A549 (cell line): ENCODE measurements around the gene NTRK3. TPM values are rescaled to one million over a fixed set of nuclear protein-coding genes. Genes with fewer than 3 reads are reported as not detected.
A peak's percentile ranks its signal among the peaks of the same experiment; 100 is the strongest.

Experiments used
- ATAC-seq, 2 experiments: fragments of 200-7000 bp in 1 of 2; fragments of >200 bp in 1 of 2; cut with Nextera tagmentation in 1 of 2; cut with Tn5 transposase in 1 of 2; 3 replicates each; pipeline versions ENCODE4 v1.8.0 to v1.9.1; 2018 to 2020; ENCODE audit warnings: mild to moderate bottlenecking in 1 of 2, moderate library complexity in 1 of 2
- CTCF ChIA-PET: fragments of 300-600 bp; sonication (Branson Sonifier 250); formaldehyde crosslinking; extraction: SDS; loops from one replicate; lab custom pipeline; 2021; ENCODE audit warnings: antibody characterized with exemption, inconsistent platforms; lab: Yijun Ruan, JAX
- POLR2A ChIA-PET: fragments of 350-600 bp; formaldehyde crosslinking; extraction: SDS; loops from one replicate; lab custom pipeline; 2021; ENCODE audit warnings: antibody characterized with exemption, inconsistent platforms; lab: Yijun Ruan, JAX
- DNase-seq, 2 experiments: peaks; one replicate each; pipeline versions ENCODE4 v3.0.0 to v3.0.0-alpha.2; 2011 to 2016; ENCODE audit warnings: low read depth in 1 of 2, low spot score in 1 of 2
- FAIRE-seq: peaks from 2 replicates; lab custom pipeline; 2011; peaks lifted over from hg19 to GRCh38; lab: Jason Lieb, UNC
- H3K27ac ChIP-seq, 2 experiments: fragments of >200 bp; sonication (Bioruptor Twin); formaldehyde crosslinking; 3 replicates each; pipeline ENCODE4 v1.5.1; 2016 to 2017
- H3K4me1 ChIP-seq: fragments of >200 bp; sonication (Bioruptor Twin); formaldehyde crosslinking; 3 replicates; pipeline ENCODE4 v1.6.1; 2016
- H3K4me2 ChIP-seq: fragments of >200 bp; sonication (Bioruptor Twin); formaldehyde crosslinking; 3 replicates; pipeline ENCODE4 v1.6.1; 2016
- H3K4me3 ChIP-seq: fragments of >200 bp; sonication (Bioruptor Twin); formaldehyde crosslinking; 3 replicates; pipeline ENCODE4 v1.5.1; 2016
- H3K9me3 ChIP-seq: fragments of >200 bp; sonication (Bioruptor Twin); formaldehyde crosslinking; 3 replicates; pipeline ENCODE4 v1.6.1; 2016
- ATOH8 ChIP-seq: fragments of 250-450 bp; sonication (Bioruptor Pico); IDR thresholded peaks from 2 replicates; pipeline ENCODE4 v1.5.0; 2020; ENCODE audit warnings: low read depth, mild to moderate bottlenecking, moderate library complexity
- CBX2 ChIP-seq: fragments of 200-600 bp; sonication (generic); IDR thresholded peaks from 2 replicates; pipeline ENCODE4 v1.6.1; 2016; ENCODE audit warnings: low read depth, mild to moderate bottlenecking, borderline replicate concordance
- CEBPB ChIP-seq, 2 experiments: fragments of >200 bp in 1 of 2; sonication (Bioruptor Twin) in 1 of 2; formaldehyde crosslinking in 1 of 2; IDR thresholded peaks; 2 replicates each; pipeline ENCODE4 v1.6.1; 2012 to 2016
- EHMT2 ChIP-seq: fragments of 200-600 bp; sonication (generic); IDR thresholded peaks from 2 replicates; pipeline ENCODE4 v1.6.1; 2016; ENCODE audit warnings: antibody characterized with exemption, low read depth, mild to moderate bottlenecking, moderate library complexity
- EP300 ChIP-seq, 2 experiments: fragments of >200 bp; sonication (Bioruptor Twin); formaldehyde crosslinking; IDR thresholded peaks; 2 replicates in 1 of 2; 3 replicates in 1 of 2; pipeline ENCODE4 v1.6.1; 2016 to 2017
- FOSL2 ChIP-seq, 2 experiments: fragments of 450-650 bp in 1 of 2; fragments of >200 bp in 1 of 2; sonication (Bioruptor Twin) in 1 of 2; formaldehyde crosslinking; IDR thresholded peaks; 2 replicates each; pipeline versions ENCODE4 v1.5.0 to v1.6.1; 2016 to 2020; ENCODE audit warnings: mild to moderate bottlenecking in 1 of 2, moderate library complexity in 1 of 2
- GATA3 ChIP-seq: IDR thresholded peaks from 2 replicates; pipeline ENCODE4 v1.6.1; 2012; ENCODE audit warnings: borderline replicate concordance
- HDAC2 ChIP-seq: fragments of 200-600 bp; sonication (generic); IDR thresholded peaks from 2 replicates; pipeline ENCODE4 v1.6.1; 2016
- HEYL ChIP-seq: fragments of 250-450 bp; sonication (Bioruptor Pico); IDR thresholded peaks from 2 replicates; pipeline ENCODE4 v1.8.0; 2021; ENCODE audit warnings: mild to moderate bottlenecking, moderate library complexity
- HMGXB4 ChIP-seq: fragments of 250-450 bp; sonication (Bioruptor Pico); IDR thresholded peaks from 2 replicates; pipeline ENCODE4 v1.5.0; 2021; ENCODE audit warnings: mild to moderate bottlenecking, moderate library complexity, borderline replicate concordance
- JUN ChIP-seq, 2 experiments: fragments of >200 bp; sonication (Bioruptor Twin); formaldehyde crosslinking; IDR thresholded peaks; 2 replicates in 1 of 2; 3 replicates in 1 of 2; pipeline ENCODE4 v1.6.1; 2016 to 2017
- JUNB ChIP-seq: fragments of >200 bp; sonication (Bioruptor Twin); formaldehyde crosslinking; IDR thresholded peaks from 2 replicates; pipeline ENCODE4 v1.6.1; 2016
- KDM5A ChIP-seq: fragments of 200-600 bp; sonication (generic); IDR thresholded peaks from 2 replicates; pipeline ENCODE4 v1.6.1; 2016; ENCODE audit warnings: antibody characterized with exemption, mild to moderate bottlenecking
- MAX ChIP-seq: IDR thresholded peaks from 2 replicates; pipeline ENCODE4 v1.6.1; 2012
- POLR2AphosphoS2 ChIP-seq: conservative IDR thresholded peaks from 2 replicates; pipeline ENCODE4 v1.6.1; 2012; ENCODE audit warnings: low read length, improper control_type of control experiment, inconsistent platforms
- RARB ChIP-seq: fragments of 250-450 bp; sonication (Bioruptor Pico); IDR thresholded peaks from 2 replicates; pipeline ENCODE4 v1.8.0; 2021; ENCODE audit warnings: mild to moderate bottlenecking, moderate library complexity
- TFCP2L1 ChIP-seq: fragments of 250-450 bp; sonication (Bioruptor Pico); IDR thresholded peaks from 2 replicates; pipeline ENCODE4 v1.5.0; 2021; ENCODE audit warnings: mild to moderate bottlenecking
- ZC3H11A ChIP-seq: fragments of 450-650 bp; IDR thresholded peaks from 2 replicates; pipeline ENCODE4 v1.6.1; 2014; ENCODE audit warnings: antibody characterized with exemption, mild to moderate bottlenecking
- ZFP36 ChIP-seq: fragments of 450-650 bp; IDR thresholded peaks from 2 replicates; pipeline ENCODE4 v1.6.1; 2014; ENCODE audit warnings: borderline replicate concordance; ENCODE audit not compliant: partially characterized antibody
- ZSCAN20 ChIP-seq: fragments of 250-450 bp; sonication (Bioruptor Pico); IDR thresholded peaks from 2 replicates; pipeline ENCODE4 v1.8.0; 2022; ENCODE audit warnings: mild to moderate bottlenecking, moderate library complexity
- WGBS: methylation state at CpG from one replicate; pipeline ENCODE4 v1.1.6; 2017; ENCODE audit errors: missing lambda C conversion rate; 5-methylcytosine and 5-hydroxymethylcytosine counted together
- polyA plus RNA-seq, 4 experiments: library from polyadenylated mRNA; depleted of rRNA in 3 of 4; stranded (reverse); fragments of >200 nt; fragmentation: RNase III in 1 of 4; extraction: RNeasy Plus Mini Kit Qiagen cat#74134 plus additional on column Dnase treatment in 1 of 4; gene quantifications; 2 replicates in 3 of 4; 3 replicates in 1 of 4; pipeline ENCODE4 v1.2.3, GENCODE V29; 2011 to 2017
- TF ChIP-seq, protein P1 (sequence below): fragments of >200 bp; sonication (Bioruptor Twin); formaldehyde crosslinking; IDR thresholded peaks from 3 replicates; pipeline ENCODE4 v1.6.1; 2016

NTRK3 gene
- polyA plus RNA-seq, 2 of the 4 experiments (the other 2 are of a cell fraction): 55.0 to 55.2 TPM

DNA sequence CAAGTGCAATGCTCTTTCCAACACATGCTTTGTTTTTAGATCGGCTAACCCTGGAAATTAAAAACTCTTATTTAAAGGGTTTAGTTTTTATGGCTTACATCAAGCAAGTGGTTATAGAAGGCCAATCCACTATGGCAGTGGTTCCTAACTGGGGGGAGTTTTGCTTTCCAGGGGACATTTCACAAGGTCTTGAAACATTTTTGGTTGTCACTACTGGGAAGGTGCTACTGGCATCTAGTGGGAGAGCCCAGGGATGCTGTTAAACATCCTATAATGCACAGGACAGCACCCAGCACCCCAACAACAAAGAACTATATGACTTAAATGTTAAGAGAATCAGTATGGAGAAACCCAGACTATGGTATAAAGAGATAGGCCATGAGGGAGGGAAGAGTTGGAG lies 439.0 kb downstream of the NTRK3 start:
- POLR2A ChIA-PET: no interaction called here
- Histone ChIP-seq H3K4me3 (no peak overlapping the region), H3K4me1 (peaks cover 15% of the 10 kb centered on the region), H3K4me2 (no peak overlapping the region; the same call in 2 of the 3 replicates), H3K9me3 (no peaks in the 10 kb centered on the region), H3K27ac (peak overlapping the region; percentile 7 to 79; a peak in 4 of 6 replicates)
- no peak for TF ChIP-seq RARB
- TF ChIP-seq CBX2: no peak
- TF ChIP-seq EHMT2: no peak
- TF ChIP-seq ZSCAN20 (CRISPR knock-in tag): no peak
- TF ChIP-seq HEYL: no peak
- TF ChIP-seq ZC3H11A: no peak
- TF ChIP-seq POLR2AphosphoS2: no peak
- TF ChIP-seq ZFP36: no peak
- DNase-seq: no peak
- ATAC-seq: peak in 1 of 2 experiments; percentile 19; a peak in 1 of 6 replicates
- 54% methylated on average over 1 of the region's 1 CpG for WGBS
- no peak for FAIRE-seq
- CTCF ChIA-PET: interaction anchor here (1.1 kb wide), 1 partner anchor 12 kb away, joined by 3 read pairs; no protein-coding TSS in a partner anchor

DNA sequence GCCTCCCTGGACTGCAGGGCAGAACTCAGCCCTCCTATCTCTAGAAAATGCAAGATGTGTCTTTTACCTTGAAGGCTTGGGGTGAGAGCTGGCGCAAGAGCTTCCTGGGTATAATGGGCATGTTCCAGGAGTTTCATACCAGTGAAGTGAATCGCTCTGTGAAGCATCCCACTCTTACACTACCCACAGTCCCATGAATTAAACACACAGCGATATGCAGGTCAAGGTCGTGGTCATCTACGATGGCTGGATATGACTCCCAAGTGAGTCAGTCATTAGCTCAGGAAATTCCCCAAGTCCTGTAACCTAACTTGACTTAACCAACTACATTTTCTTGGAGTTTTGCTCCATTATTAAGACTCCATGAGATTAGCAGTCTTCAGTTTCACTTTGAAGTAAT lies 439.7 kb downstream of the NTRK3 start:
- DNase-seq: peak; percentile 55 to 75
- peak overlapping the region; percentile 47 to 79; a peak in 4 of 6 replicates for H3K27ac ChIP-seq
- 12% methylated on average over 5 of the region's 5 CpGs for WGBS
- peak overlapping the region; percentile 53 for H3K4me2 ChIP-seq
- peaks cover 15% of the 10 kb centered on the region for H3K4me1 ChIP-seq
- ATAC-seq: peak; percentile 89 to 95
- ChIA-PET CTCF (interaction anchor here (1.1 kb wide), 1 partner anchor 13 kb away, joined by 3 read pairs; no protein-coding TSS in a partner anchor), POLR2A (no interaction called here)
- no peaks in the 10 kb centered on the region for H3K9me3 ChIP-seq
- no peak overlapping the region for H3K4me3 ChIP-seq
- FAIRE-seq: peak; percentile 59
- TF ChIP-seq, protein P1, sequence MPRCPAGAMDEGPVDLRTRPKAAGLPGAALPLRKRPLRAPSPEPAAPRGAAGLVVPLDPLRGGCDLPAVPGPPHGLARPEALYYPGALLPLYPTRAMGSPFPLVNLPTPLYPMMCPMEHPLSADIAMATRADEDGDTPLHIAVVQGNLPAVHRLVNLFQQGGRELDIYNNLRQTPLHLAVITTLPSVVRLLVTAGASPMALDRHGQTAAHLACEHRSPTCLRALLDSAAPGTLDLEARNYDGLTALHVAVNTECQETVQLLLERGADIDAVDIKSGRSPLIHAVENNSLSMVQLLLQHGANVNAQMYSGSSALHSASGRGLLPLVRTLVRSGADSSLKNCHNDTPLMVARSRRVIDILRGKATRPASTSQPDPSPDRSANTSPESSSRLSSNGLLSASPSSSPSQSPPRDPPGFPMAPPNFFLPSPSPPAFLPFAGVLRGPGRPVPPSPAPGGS: no peak
- TF ChIP-seq GATA3 (peak; percentile 74; the same call in 1 of the 2 replicates), FOSL2 (IDR thresholded peaks at IDR 0.05) (peak; percentile 78), FOSL2 (CRISPR knock-in tag; IDR thresholded peaks at IDR 0.05) (peak; percentile 79), MAX (peak; percentile 47; the same call in 1 of the 2 replicates), CEBPB (IDR thresholded peaks at IDR 0.05) (peak in 1 of 2 experiments; percentile 62; a peak in 1 of 4 replicates), ATOH8 (no peak), HDAC2 (no peak), EP300 (IDR thresholded peaks at IDR 0.05) (peak in 1 of 2 experiments; percentile 72; a peak in 1 of 5 replicates), KDM5A (no peak), RARB (no peak), JUN (IDR thresholded peaks at IDR 0.05) (no peak; a peak in 1 of 5 replicates), JUNB (peak; percentile 66), HMGXB4 (CRISPR knock-in tag) (no peak), TFCP2L1 (no peak)
